Middle frontal gyrus (tissue), 1 donor: ENCODE data around the gene BCL2L13.
A peak's percentile ranks its signal among the peaks of the same experiment; 100 is the strongest.

Experiments
- DNase-seq: peaks from one replicate; pipeline ENCODE4 v3.0.0-alpha.2; 2015; ENCODE audit warnings: low spot score; ENCODE audit errors: extremely low spot score

Gene BCL2L13, protein sequence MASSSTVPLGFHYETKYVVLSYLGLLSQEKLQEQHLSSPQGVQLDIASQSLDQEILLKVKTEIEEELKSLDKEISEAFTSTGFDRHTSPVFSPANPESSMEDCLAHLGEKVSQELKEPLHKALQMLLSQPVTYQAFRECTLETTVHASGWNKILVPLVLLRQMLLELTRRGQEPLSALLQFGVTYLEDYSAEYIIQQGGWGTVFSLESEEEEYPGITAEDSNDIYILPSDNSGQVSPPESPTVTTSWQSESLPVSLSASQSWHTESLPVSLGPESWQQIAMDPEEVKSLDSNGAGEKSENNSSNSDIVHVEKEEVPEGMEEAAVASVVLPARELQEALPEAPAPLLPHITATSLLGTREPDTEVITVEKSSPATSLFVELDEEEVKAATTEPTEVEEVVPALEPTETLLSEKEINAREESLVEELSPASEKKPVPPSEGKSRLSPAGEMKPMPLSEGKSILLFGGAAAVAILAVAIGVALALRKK

GRCh38 chr22:17638432-17639246, at the start of gene BCL2L13:
Gene BCL2L13, plus strand, starts transcription at chr22:17638757. Its CDS starts 16,955 bp downstream, at chr22:17655712.
- peak; percentile 86 for DNase-seq

DNA sequence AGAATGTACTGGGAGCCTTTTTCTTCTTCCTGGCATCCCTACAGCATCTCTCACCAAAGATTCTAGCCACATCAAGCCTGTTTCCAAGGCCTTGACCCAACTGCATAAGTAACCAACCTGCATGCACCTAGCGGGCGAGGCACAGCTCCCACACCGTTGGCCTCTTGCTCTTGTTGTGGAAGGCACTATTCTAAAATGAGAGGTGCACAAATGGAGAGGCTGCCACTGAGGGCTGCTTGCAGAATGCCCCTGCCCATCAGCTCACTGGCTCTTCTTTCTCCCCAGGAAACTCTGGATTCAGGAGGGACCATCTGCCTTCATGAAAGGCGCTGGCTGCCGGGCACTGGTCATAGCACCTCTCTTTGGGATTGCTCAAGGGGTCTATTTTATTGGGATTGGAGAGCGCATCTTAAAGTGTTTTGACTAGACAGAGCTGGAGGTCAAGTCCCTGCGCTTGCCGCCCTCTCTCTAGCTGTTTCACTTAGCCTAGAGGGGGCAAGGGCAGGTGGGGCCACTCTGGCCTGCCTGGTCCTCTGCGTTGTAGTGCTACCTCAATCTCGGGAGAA, 48.7 kb upstream of the BCL2L13 start:
- no peak for DNase-seq

- DNase-seq = no peak
Measured at GRCh38 chr22:17590586-17590985, 48.0 kb upstream of the BCL2L13 start.

- DNase-seq = no peak
Measured at GRCh38 chr22:17592201-17592600, 46.4 kb upstream of the BCL2L13 start.

- DNase-seq = no peak
Measured at GRCh38 chr22:17596226-17596625, 42.3 kb upstream of the BCL2L13 start.

DNA sequence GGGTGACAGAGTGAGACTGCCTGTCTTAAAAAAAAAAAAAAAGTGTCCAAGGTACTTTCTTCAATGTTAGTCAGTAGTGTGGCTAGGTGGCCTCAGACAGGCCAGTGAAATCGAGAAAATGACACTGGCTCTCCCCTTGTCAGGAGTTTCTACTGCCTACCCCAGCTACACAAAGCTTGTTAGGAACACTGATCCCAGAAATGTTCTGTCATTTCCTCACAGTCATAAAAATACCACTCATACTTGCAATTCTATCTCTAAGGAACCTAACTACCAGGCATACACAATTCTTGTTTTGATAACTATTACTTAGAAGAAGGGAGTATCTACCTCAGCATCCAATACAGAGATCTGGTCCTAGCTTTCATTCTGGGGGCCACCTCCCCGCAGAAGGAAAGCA, 41.3 kb upstream of the BCL2L13 start:
- no peak for DNase-seq

- no peak for DNase-seq
Measured at GRCh38 chr22:17598318-17598717, 40.2 kb upstream of the BCL2L13 start.

GRCh38 chr22:17601031-17601430, 37.5 kb upstream of the BCL2L13 start:
- DNase-seq = no peak

- DNase-seq = no peak
Measured at GRCh38 chr22:17603668-17604067, 34.9 kb upstream of the BCL2L13 start.

GRCh38 chr22:17606496-17606895, 32.1 kb upstream of the BCL2L13 start:
- no peak for DNase-seq

DNA sequence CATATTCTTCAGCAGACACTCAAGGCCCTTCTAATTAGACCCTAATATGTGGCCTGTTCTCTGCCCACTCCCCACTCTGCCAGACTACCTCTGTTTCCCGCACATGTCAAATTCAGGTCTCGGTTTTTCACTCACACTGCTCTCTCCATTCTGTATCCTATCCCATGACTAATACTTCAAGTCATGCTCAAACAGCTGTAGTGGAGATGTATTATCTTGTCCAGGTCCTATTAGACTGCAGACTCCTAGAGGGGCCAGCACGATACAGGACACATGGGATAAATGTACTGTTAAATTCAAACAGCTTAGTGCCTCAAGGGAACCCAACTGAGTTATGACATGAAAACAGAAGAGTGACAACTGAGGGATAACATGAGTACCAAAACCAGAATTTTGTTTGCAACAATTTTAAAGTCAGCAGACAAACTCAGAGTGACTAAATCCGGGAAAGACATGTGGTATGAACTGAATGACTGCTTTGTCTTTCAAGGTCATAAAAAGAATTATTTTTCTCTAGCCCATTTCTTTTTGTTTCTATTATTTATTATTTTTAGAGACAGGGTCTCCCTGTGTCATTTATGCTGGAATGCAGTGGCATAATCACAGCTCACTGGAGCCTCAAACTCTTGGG, 30.6 kb upstream of the BCL2L13 start:
- DNase-seq = no peak

GRCh38 chr22:17612057-17612456, 26.5 kb upstream of the BCL2L13 start:
- DNase-seq = no peak

DNA sequence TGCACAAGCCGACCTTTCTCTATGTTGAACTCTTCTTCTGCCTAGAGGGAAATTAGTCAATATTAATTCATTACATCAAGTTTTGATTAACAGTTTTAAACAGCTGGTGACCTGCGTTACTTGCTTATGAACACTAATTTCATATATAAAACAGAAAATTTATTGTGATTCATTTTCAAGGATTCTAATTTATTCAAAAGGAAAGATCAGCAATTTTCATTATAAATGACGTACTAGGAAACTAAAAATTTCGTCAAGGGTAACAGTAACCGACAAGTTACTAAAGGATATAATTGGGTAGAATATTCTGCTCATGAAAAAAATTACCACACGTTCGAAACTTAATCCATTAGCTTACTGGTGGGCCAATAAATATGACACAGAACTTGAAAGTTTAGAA, 25.3 kb upstream of the BCL2L13 start:
- no peak for DNase-seq

- no peak for DNase-seq
Measured at GRCh38 chr22:17627961-17628405, 10.6 kb upstream of the BCL2L13 start.

DNA sequence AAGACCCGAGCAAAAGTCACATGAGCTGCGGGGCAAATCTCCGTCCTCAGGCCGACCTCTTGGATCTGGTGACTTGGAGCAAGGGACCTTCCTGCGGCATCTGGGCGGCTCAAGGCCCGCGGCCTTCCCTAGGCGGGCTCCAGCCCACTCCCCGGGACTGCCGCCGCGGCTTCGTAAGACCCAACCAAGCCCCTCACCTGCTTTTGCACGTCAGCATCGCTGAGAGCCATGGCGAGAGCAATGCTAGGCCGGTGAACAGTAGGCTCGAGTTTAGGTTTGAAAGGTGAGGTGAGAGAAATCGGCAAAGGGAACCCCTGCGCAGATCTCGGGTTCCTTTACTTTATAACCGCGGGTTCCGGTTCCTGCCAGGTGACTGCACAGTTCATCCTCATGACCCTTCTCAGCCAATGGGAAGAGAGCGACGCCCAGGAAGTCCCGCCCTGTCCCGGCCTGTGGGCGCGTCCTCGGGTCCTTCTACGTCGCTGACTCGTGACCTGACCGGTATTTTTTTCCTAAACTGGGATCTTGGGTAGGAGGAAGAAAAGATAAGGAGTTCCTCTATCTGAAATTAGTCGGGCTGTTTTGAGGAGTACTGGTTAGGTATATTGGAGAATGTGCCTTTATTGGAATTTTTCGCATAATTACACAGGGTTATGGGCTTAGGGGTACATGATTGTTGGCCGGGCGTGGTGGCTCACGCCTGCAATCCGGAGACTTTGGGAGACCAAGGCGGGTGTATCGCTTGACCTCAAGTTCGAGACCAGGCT, 10.0 kb upstream of the BCL2L13 start, which contains the start of gene ATP6V1E1:
ATP6V1E1 (minus strand) TSS at position 344 of the 767 bp plus-strand sequence; CDS start at position 230, 114 bp downstream.
- peak; percentile 95 for DNase-seq

GRCh38 chr22:17629173-17629489, 9.4 kb upstream of the BCL2L13 start:
- no peak for DNase-seq

GRCh38 chr22:17629641-17630040, 8.9 kb upstream of the BCL2L13 start:
- DNase-seq = no peak

DNA sequence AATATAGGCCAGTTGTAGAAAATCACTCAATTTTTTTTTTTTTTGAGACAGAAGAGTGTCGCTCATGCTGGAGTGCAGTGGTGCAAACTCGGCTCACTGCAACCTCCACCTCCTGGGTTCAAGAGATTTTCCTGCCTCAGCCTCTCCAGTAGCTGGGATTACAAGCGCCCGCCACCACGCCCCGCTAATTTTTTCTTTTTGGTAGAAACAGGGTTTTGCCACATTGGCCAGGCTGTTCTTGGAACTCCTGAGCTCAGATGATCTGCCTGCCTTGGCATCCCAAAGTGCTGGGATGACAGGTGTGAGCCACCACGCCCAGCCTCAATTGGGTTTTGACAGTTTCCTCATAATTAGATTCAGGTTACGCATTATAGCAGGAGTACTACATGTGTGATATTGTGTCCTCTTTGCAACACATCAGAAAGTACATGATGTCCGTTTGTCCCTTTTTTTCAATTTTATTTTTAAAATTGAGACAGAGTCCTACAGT, 7.4 kb upstream of the BCL2L13 start:
- no peak for DNase-seq

DNA sequence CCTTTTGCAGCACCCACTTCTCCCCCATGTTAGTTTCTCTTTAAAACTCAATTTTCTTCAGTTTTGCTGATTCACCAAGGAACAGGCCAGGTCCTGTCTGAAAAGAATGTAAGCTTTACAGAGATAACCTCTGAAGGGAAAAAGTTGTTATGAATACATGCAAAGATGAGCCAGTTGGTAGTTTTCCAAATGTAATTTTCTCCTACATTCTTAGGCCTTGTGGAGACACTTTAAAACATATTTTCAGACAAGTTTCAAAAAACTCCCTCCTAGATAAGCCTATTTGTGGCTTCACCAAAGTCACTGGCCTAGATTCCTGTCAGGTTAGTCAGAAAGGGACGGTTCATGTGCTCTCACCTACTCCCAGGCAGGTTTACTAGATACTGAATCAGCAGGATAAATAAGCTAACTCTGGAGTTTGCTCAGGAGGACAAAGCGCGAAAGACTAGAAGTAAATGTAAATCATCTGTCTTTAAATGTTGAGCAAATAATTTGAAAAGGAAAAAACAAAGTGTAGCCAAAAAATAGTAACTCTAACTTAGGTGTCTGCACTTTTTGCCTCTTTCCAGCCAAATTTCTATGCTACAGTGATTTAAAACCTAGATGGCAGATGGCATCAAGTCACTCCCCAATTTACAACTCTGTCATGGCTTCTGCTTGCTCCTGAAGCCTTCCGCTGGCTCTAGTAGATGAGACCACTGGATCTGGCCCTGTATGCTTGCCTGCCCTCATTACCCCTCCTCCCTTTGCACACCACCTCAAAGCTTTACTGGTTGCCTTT, 5.2 kb upstream of the BCL2L13 start:
- no peak for DNase-seq

- no peak for DNase-seq
Measured at GRCh38 chr22:17633998-17634323, 4.6 kb upstream of the BCL2L13 start.
